KMS-11 (cell line): ENCODE data around the gene TFAP2B.

ENCODE experiments used
- H2AFZ ChIP-seq: fragments of 200-600 bp; sonication (generic); 2 replicates; pipeline ENCODE4 v1.6.1; 2016; ENCODE audit warnings: antibody characterized with exemption, mixed run types, low read depth
- H3K27ac ChIP-seq: fragments of 200-600 bp; sonication (generic); 2 replicates; pipeline ENCODE4 v1.6.1; 2016; ENCODE audit warnings: mild to moderate bottlenecking, mixed run types
- H3K27me3 ChIP-seq: fragments of 200-600 bp; sonication (generic); 2 replicates; pipeline ENCODE4 v1.6.1; 2017; ENCODE audit warnings: mild to moderate bottlenecking, low read depth, mixed run types, moderate library complexity; ENCODE audit not compliant: insufficient read depth
- H3K36me3 ChIP-seq: fragments of 200-600 bp; sonication (generic); 2 replicates; pipeline ENCODE4 v1.6.1; 2017; ENCODE audit warnings: mild to moderate bottlenecking, mixed run types; ENCODE audit not compliant: insufficient read depth
- H3K4me1 ChIP-seq: fragments of 200-600 bp; sonication (generic); 2 replicates; pipeline ENCODE4 v1.6.1; 2016; ENCODE audit warnings: mild to moderate bottlenecking, low read depth, mixed run types; ENCODE audit not compliant: poor library complexity, severe bottlenecking
- H3K4me2 ChIP-seq: fragments of 200-600 bp; sonication (generic); 2 replicates; pipeline ENCODE4 v1.7.0; 2016; ENCODE audit warnings: mild to moderate bottlenecking, mixed run types
- H3K4me3 ChIP-seq: fragments of 200-600 bp; sonication (generic); IDR thresholded peaks from 2 replicates; pipeline ENCODE4 v1.6.1; 2017; ENCODE audit warnings: low read depth, low read length, mixed read lengths; ENCODE audit not compliant: insufficient read depth
- H3K79me2 ChIP-seq: fragments of 200-600 bp; sonication (generic); 2 replicates; pipeline ENCODE4 v1.6.1; 2016; ENCODE audit warnings: low read depth, mixed run types; ENCODE audit not compliant: insufficient read depth
- H3K9ac ChIP-seq: fragments of 200-600 bp; sonication (generic); 2 replicates; pipeline ENCODE4 v1.6.1; 2016; ENCODE audit warnings: mild to moderate bottlenecking, mixed run types
- H4K20me1 ChIP-seq: fragments of 200-600 bp; sonication (generic); 2 replicates; pipeline ENCODE4 v1.6.1; 2016; ENCODE audit warnings: mild to moderate bottlenecking, mixed run types; ENCODE audit not compliant: insufficient read depth
- TF ChIP-seq, protein P1 (sequence below): fragments of 200-600 bp; sonication (generic); conservative IDR thresholded peaks from 2 replicates; pipeline ENCODE4 v1.6.1; 2017; ENCODE audit warnings: low read depth, mild to moderate bottlenecking, antibody characterized with exemption, low read length, moderate library complexity, mixed read lengths

The TFAP2B gene

DNA sequence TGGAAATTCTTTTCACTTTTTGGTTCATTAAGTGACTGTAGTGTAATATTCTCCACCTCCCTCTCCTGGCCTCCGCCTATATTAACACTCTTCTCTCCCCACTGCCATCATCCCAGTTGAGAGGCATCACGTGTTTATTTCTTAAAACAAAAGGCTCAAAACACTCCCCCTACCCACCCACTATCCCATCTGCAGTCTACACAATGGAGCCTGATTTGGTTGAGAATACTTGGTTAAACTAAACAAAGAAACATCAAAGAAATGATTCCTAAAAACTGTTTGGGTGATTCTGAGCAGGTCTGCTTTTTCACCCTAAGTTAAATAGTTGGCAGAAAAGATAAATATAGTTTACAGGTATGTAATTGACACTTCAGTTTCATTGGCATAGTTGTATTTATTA lies 5.9 kb downstream of the TFAP2B start:
- Histone ChIP-seq H3K4me1 (no peaks in the 10 kb centered on the region), H3K4me3 (no peak overlapping the region), H3K9ac (no peak overlapping the region), H3K36me3 (no peaks in the 10 kb centered on the region), H2AFZ (no peak overlapping the region), H3K27me3 (no peaks in the 10 kb centered on the region), H3K27ac (no peak overlapping the region), H3K79me2 (no peaks in the 10 kb centered on the region), H4K20me1 (no peaks in the 10 kb centered on the region), H3K4me2 (no peak overlapping the region)
- TF ChIP-seq, protein P1, sequence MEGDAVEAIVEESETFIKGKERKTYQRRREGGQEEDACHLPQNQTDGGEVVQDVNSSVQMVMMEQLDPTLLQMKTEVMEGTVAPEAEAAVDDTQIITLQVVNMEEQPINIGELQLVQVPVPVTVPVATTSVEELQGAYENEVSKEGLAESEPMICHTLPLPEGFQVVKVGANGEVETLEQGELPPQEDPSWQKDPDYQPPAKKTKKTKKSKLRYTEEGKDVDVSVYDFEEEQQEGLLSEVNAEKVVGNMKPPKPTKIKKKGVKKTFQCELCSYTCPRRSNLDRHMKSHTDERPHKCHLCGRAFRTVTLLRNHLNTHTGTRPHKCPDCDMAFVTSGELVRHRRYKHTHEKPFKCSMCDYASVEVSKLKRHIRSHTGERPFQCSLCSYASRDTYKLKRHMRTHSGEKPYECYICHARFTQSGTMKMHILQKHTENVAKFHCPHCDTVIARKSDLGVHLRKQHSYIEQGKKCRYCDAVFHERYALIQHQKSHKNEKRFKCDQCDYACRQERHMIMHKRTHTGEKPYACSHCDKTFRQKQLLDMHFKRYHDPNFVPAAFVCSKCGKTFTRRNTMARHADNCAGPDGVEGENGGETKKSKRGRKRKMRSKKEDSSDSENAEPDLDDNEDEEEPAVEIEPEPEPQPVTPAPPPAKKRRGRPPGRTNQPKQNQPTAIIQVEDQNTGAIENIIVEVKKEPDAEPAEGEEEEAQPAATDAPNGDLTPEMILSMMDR = no peak

DNA sequence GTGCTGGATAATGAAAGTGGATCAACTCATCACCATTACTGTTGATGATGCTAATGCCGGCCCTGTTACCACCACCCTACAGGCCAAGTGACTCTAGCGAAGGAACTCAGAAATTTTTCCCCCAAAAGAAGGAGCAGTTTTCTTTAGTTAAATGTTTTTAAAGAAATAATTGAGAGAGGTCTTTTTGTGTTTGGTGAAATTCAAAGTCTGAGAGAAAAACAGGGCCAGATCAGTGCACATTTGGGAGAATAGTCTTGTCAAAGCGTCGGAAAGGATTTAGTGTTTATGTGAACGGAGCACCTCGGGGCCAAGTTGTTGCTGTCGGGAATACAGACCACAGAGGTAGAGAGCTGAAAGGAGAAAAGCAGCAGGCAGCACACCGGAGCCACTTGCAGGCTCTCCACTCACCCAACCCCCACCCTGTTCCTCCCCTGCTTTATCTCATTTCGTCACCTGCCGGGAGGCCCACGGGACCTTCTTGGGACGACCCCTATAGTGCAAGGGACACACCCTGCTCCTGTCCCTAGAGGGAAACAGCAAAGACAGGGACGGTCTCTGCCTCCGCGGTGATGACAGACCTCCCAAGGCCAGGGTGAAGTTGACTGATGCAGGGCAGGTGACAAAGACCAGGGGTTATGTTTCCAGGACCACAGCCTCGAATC lies 6.8 kb downstream of the TFAP2B start:
- TF ChIP-seq, protein P1 = no peak
- Histone ChIP-seq H4K20me1 (no peaks in the 10 kb centered on the region), H2AFZ (no peak overlapping the region), H3K9ac (no peak overlapping the region), H3K27me3 (no peaks in the 10 kb centered on the region), H3K36me3 (no peaks in the 10 kb centered on the region), H3K4me3 (no peak overlapping the region), H3K4me1 (no peaks in the 10 kb centered on the region), H3K27ac (no peak overlapping the region), H3K79me2 (no peaks in the 10 kb centered on the region), H3K4me2 (no peak overlapping the region)

- H4K20me1 ChIP-seq = no peaks in the 10 kb centered on the region
- H3K4me2 ChIP-seq = no peak overlapping the region
- H3K4me3 ChIP-seq = no peak overlapping the region
- H3K9ac ChIP-seq = no peak overlapping the region
- H3K4me1 ChIP-seq = no peaks in the 10 kb centered on the region
- no peaks in the 10 kb centered on the region for H3K36me3 ChIP-seq
- H3K27me3 ChIP-seq = no peaks in the 10 kb centered on the region
- TF ChIP-seq, protein P1 = no peak
- no peaks in the 10 kb centered on the region for H3K79me2 ChIP-seq
- H3K27ac ChIP-seq = no peak overlapping the region
- H2AFZ ChIP-seq = no peak overlapping the region
Measured at GRCh38 chr6:50826037-50826761, 7.5 kb downstream of the TFAP2B start.

DNA sequence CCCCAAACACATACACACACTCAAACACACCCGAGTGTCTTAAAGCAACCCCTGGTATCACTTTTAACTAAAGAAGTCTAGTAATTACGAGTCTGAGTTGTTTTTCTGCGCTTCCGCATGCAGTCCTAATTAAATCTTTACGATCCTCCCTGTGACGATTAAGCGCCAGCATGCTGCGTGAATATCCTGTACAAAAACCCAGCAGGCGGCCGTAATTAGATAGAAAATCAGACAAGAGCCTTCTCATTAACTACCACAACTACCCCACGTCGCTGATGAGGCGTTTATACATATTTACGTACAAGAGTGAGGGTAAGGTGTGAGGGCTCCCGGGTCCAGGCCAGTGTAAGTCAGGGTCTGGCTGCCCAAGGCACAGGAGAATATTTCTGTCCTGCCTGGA lies 8.1 kb downstream of the TFAP2B start:
- no peaks in the 10 kb centered on the region for H3K27me3 ChIP-seq

More for the DNA sequence above, 8.1 kb downstream of the TFAP2B start:
- no peak overlapping the region for H2AFZ ChIP-seq
- no peak overlapping the region for H3K4me2 ChIP-seq
- H3K27ac ChIP-seq = no peak overlapping the region
- no peaks in the 10 kb centered on the region for H3K4me1 ChIP-seq
- H3K79me2 ChIP-seq = no peaks in the 10 kb centered on the region
- H3K9ac ChIP-seq = no peak overlapping the region
- no peaks in the 10 kb centered on the region for H3K36me3 ChIP-seq
- H4K20me1 ChIP-seq = no peaks in the 10 kb centered on the region
- TF ChIP-seq, protein P1 = no peak
- H3K4me3 ChIP-seq = no peak overlapping the region
